CD4-positive, alpha-beta T cell (primary cell): ENCODE data around the gene FAM187B. TPM values are rescaled to one million over a fixed set of nuclear protein-coding genes. Genes with fewer than 3 reads are reported as not detected.

Experiments
- ATAC-seq: fragments of 200-7000 bp; cut with Tn5 transposase; one replicate; pipeline ENCODE4 v1.10.0; 2022; ENCODE audit warnings: mild to moderate bottlenecking; ENCODE audit not compliant: poor library complexity
- CTCF ChIA-PET: fragments of 350-600 bp; sonication (Branson Sonifier 250); formaldehyde crosslinking; loops from one replicate; lab custom pipeline; 2021; ENCODE audit warnings: antibody characterized with exemption, inconsistent platforms; lab: Charles Lee
- POLR2A ChIA-PET: fragments of 350-600 bp; sonication (Branson Sonifier 250); formaldehyde crosslinking; loops from one replicate; lab custom pipeline; 2021; ENCODE audit warnings: antibody characterized with exemption, inconsistent platforms; lab: Charles Lee
- DNase-seq, 14 experiments: peaks; one replicate each; pipeline ENCODE4 v3.0.0-alpha.2; 2013 to 2020; ENCODE audit warnings: mixed read lengths in 2 of 14
- H3K27ac ChIP-seq, 2 donors: one replicate each; pipeline versions ENCODE4 v1.5.1 to v1.7.0; 2013; ENCODE audit warnings: low read length in 2 of 2, low read depth in 1 of 2, mild to moderate bottlenecking in 1 of 2
- H3K27me3 ChIP-seq, 2 experiments: 1 replicate in 1 of 2; 2 replicates in 1 of 2; pipeline versions ENCODE4 v1.6.1 to v1.7.0; 2013; ENCODE audit warnings: low read length in 2 of 2, control low read depth in 1 of 2, mild to moderate bottlenecking in 1 of 2, moderate library complexity in 1 of 2; ENCODE audit not compliant: insufficient read depth in 2 of 2, control insufficient read depth in 1 of 2
- H3K36me3 ChIP-seq: one replicate; pipeline ENCODE4 v1.6.1; 2013; ENCODE audit warnings: low read length, control low read depth; ENCODE audit not compliant: insufficient read depth
- H3K4me1 ChIP-seq: one replicate; pipeline ENCODE4 v1.6.1; 2013; ENCODE audit warnings: low read length, control low read depth; ENCODE audit not compliant: insufficient read depth
- H3K4me3 ChIP-seq: one replicate; pipeline ENCODE4 v1.5.1; 2013; ENCODE audit warnings: mild to moderate bottlenecking, low read length, moderate library complexity
- H3K9me3 ChIP-seq, 2 experiments: 1 replicate in 1 of 2; 2 replicates in 1 of 2; pipeline versions ENCODE4 v1.6.1 to v1.7.0; 2013; ENCODE audit warnings: low read length in 2 of 2, mild to moderate bottlenecking in 2 of 2, control low read depth in 1 of 2, moderate library complexity in 1 of 2; ENCODE audit not compliant: control insufficient read depth in 1 of 2, insufficient read depth in 1 of 2
- H3K27ac Mint-ChIP-seq: one replicate; pipeline ENCODE4 v1.8.0; 2020; ENCODE audit warnings: mixed read lengths
- H3K27me3 Mint-ChIP-seq: one replicate; pipeline ENCODE4 v1.8.0; 2021; ENCODE audit warnings: mixed read lengths
- H3K36me3 Mint-ChIP-seq: one replicate; pipeline ENCODE4 v1.8.0; 2021; ENCODE audit warnings: low read depth, mixed read lengths
- H3K4me1 Mint-ChIP-seq: one replicate; pipeline ENCODE4 v1.8.0; 2021; ENCODE audit warnings: low read depth, mixed read lengths
- H3K4me3 Mint-ChIP-seq: one replicate; pipeline ENCODE4 v1.8.0; 2020; ENCODE audit warnings: mild to moderate bottlenecking, mixed read lengths
- H3K9me3 Mint-ChIP-seq: one replicate; pipeline ENCODE4 v1.8.0; 2020; ENCODE audit warnings: mixed read lengths
- intact Hi-C, 2 experiments: fragments of 100-400 bp; cut with DNase I in 1 of 2; cut with micrococcal nuclease in 1 of 2; formaldehyde crosslinking; loops; one replicate each; pipeline versions ENCODE4 v1.15.1 to v1.9.0; 2023 to 2025; cut with DNase I, micrococcal nuclease
- total RNA-seq, 174 experiments: library from RNA in 2 of 174; stranded (reverse) in 2 of 174; gene quantifications; one replicate each; pipeline ENCODE4 v1.2.3 and lab custom pipeline; 2021 to 2026
- TF ChIP-seq, protein P1 (sequence below): fragments of 200-600 bp; IDR thresholded peaks from one replicate; pipeline ENCODE4 v1.8.0; 2022; ENCODE audit warnings: antibody characterized with exemption, mild to moderate bottlenecking

FAM187B gene
- total RNA-seq, 2 experiments from 2014 or later = not detected

DNA sequence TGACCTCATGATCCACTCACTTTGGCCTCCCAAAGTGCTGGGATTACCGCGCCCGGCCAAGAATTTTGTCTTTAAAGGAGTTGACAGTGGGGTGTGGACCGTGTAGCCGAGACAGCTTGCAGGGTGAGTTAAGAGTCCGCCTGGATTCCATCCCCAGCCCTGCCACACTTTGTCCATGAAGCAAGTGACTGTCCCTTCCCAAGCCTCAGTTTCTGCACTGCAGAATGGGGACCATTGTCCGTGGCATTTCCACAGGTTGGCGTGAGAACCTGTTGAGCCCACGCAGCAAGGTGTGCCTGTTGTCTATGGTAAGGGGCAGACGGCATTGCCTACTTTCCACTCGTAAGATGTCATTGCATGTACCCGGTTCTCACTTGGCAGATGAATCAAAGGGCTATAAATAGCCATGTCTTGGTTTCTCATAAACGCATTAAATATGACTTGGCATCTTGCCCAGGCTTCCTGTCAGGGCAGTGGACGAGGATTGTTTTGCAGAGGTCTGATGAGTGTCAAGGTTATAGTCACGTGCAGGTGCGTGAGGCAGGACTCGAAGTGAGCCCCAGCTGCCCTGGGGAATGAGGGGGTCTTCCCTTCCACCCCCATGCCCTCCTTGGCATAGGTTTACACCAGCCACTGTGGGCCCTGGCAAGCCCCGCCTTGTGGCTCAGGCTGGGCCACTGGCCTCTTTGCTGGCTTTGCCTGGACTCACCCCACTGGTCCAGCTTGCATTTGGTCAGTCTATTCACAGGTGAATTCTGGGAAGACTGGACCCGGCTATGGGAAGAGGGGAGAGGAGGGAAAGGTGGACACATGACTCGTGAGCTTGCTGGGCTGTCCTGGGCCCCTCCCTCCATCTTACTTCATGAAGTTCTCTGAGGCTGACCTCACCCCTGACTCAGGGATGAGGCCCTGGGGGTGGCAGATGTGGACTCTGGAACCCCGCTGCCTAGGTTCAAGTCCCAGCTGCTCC lies 14.6 kb downstream of the FAM187B start:
- H3K9me3 ChIP-seq = peaks cover 0 to 7% of the 10 kb centered on the region in 2 experiments
- ChIA-PET CTCF (interaction anchor here (0.6 to 3.6 kb wide), 6 partner anchors 23 to 70 kb away, joined by 3 to 13 read pairs (median 4); partner anchors contain the start of gene FXYD7), POLR2A (interaction anchor here (0.6 to 5.7 kb wide), 13 partner anchors 8 to 200 kb away, joined by 3 to 36 read pairs (median 4); partner anchors contain the start of gene FXYD5)
- Mint-ChIP-seq H3K36me3 (peaks cover 4% of the 10 kb centered on the region), H3K4me3 (peak overlapping the region; percentile 28), H3K4me1 (peaks cover 71% of the 10 kb centered on the region), H3K27ac (peak overlapping the region; percentile 99), H3K27me3 (no peaks in the 10 kb centered on the region), H3K9me3 (peaks cover 3% of the 10 kb centered on the region)
- intact Hi-C loops = loop anchor here (1.0 to 10.0 kb wide), 5 partner anchors 8 to 212 kb away; partner anchors contain the start of genes FXYD7 (in 2 of the 2), GRAMD1A (in 1 of the 2) and USF2 (in 1 of the 2)
- H3K27me3 ChIP-seq = no peaks in the 10 kb centered on the region
- H3K27ac ChIP-seq = peak overlapping the region; percentile 95 to 96
- no peaks in the 10 kb centered on the region for H3K36me3 ChIP-seq
- TF ChIP-seq, protein P1, sequence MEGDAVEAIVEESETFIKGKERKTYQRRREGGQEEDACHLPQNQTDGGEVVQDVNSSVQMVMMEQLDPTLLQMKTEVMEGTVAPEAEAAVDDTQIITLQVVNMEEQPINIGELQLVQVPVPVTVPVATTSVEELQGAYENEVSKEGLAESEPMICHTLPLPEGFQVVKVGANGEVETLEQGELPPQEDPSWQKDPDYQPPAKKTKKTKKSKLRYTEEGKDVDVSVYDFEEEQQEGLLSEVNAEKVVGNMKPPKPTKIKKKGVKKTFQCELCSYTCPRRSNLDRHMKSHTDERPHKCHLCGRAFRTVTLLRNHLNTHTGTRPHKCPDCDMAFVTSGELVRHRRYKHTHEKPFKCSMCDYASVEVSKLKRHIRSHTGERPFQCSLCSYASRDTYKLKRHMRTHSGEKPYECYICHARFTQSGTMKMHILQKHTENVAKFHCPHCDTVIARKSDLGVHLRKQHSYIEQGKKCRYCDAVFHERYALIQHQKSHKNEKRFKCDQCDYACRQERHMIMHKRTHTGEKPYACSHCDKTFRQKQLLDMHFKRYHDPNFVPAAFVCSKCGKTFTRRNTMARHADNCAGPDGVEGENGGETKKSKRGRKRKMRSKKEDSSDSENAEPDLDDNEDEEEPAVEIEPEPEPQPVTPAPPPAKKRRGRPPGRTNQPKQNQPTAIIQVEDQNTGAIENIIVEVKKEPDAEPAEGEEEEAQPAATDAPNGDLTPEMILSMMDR = no peak
- peak overlapping the region; percentile 16 for H3K4me3 ChIP-seq
- DNase-seq (peak; percentile 53 to 97 (median 78)), ATAC-seq (peak; percentile 40)
- H3K4me1 ChIP-seq = peaks cover 79% of the 10 kb centered on the region

DNA sequence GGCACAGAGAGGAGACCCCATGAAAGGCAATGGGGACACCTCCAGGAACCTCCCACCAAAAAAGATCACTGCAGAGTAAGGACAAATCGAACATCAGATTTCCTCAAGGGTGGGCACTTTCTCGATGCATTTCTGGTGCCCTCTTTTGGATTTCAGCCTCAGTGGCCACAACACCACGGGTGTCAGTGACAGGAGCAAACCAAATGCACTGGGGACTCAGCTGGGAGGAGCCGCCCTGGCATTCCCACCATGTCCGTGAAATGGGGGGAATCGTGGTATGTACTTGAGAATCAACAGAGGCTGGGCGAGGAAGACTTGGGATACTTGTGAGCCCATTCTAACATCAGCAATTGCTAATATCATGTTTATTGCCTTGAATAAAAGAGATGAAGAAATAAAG lies 16.3 kb downstream of the FAM187B start:
- Histone ChIP-seq H3K27me3 (no peaks in the 10 kb centered on the region), H3K4me1 (peaks cover 94% of the 10 kb centered on the region), H3K9me3 (peaks cover 0 to 16% of the 10 kb centered on the region in 2 experiments), H3K27ac (peak overlapping the region; percentile 95 to 96), H3K4me3 (no peak overlapping the region), H3K36me3 (no peaks in the 10 kb centered on the region)
- DNase-seq = peak in 2 of 14 experiments; percentile 10 to 18
- Mint-ChIP-seq H3K4me3 (peak overlapping the region; percentile 76), H3K36me3 (peaks cover 4% of the 10 kb centered on the region), H3K27ac (peak overlapping the region; percentile 99), H3K4me1 (peaks cover 81% of the 10 kb centered on the region), H3K27me3 (no peaks in the 10 kb centered on the region), H3K9me3 (no peaks in the 10 kb centered on the region)
- TF ChIP-seq, protein P1 = no peak
- ChIA-PET CTCF (interaction anchor here (1.0 to 1.6 kb wide), 9 partner anchors 8 to 168 kb away, joined by 3 to 10 read pairs (median 4); partner anchors contain the start of gene FXYD5), POLR2A (interaction anchor here (0.7 to 4.4 kb wide), 30 partner anchors 8 to 251 kb away, joined by 3 to 56 read pairs (median 6); partner anchors contain the start of genes FXYD5, FXYD7 and USF2)
- ATAC-seq = no peak
- intact Hi-C loops = loop anchor here in 1 of 2 experiments (2.0 to 10.0 kb wide), 4 partner anchors 53 to 210 kb away; partner anchors contain the start of genes FXYD7, GRAMD1A and USF2
